Fibroblast of pulmonary artery (primary cell): ENCODE data around the gene RAB1A.
"Not testable (repeated sequence)": the region's sequence is repeated elsewhere in the genome, so short reads cannot be mapped to it uniquely, and the experiment has no call there.

ENCODE experiments used
- DNase-seq: peaks from one replicate; pipeline ENCODE4 v3.0.0-alpha.2; 2010; ENCODE audit warnings: low read depth
- H3K4me3 ChIP-seq: replicated peaks from 2 replicates; pipeline ENCODE4 v1.5.1; 2011; ENCODE audit warnings: low read depth, mild to moderate bottlenecking, control low read depth, low read length, moderate library complexity
- TF ChIP-seq, protein P1 (sequence below): IDR thresholded peaks from 2 replicates; pipeline ENCODE4 v1.5.1; 2011; ENCODE audit warnings: mild to moderate bottlenecking, control low read depth, low read length, inconsistent platforms; ENCODE audit errors: missing control alignments

The RAB1A gene

DNA sequence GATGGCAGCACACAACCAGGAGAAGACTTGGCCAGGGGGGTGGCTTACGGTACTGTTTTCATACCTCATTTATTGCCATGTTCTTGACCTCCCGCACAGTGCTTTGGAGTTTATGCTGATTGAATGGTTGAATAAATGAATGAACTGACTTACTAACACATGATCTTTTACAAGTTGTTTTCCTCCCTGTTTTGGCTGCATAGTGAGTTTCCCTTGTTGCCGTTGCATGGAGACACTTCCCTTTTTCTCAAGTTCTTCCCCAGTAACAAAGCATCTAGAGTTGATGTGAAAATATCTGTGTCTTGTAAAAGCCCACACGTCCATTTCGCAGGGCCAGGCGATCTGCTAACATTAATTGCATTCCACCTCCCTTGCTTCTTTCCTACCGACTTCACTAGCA lies 35.7 kb upstream of the RAB1A start:
- TF ChIP-seq, protein P1, sequence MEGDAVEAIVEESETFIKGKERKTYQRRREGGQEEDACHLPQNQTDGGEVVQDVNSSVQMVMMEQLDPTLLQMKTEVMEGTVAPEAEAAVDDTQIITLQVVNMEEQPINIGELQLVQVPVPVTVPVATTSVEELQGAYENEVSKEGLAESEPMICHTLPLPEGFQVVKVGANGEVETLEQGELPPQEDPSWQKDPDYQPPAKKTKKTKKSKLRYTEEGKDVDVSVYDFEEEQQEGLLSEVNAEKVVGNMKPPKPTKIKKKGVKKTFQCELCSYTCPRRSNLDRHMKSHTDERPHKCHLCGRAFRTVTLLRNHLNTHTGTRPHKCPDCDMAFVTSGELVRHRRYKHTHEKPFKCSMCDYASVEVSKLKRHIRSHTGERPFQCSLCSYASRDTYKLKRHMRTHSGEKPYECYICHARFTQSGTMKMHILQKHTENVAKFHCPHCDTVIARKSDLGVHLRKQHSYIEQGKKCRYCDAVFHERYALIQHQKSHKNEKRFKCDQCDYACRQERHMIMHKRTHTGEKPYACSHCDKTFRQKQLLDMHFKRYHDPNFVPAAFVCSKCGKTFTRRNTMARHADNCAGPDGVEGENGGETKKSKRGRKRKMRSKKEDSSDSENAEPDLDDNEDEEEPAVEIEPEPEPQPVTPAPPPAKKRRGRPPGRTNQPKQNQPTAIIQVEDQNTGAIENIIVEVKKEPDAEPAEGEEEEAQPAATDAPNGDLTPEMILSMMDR, result no peak
- no peak overlapping the region for H3K4me3 ChIP-seq
- no peak for DNase-seq

- TF ChIP-seq, protein P1, result no peak
- no peak for DNase-seq
- no peak overlapping the region for H3K4me3 ChIP-seq
Measured at GRCh38 chr2:65164426-65164891, 34.6 kb upstream of the RAB1A start.

GRCh38 chr2:65161551-65162100 lies 31.7 kb upstream of the RAB1A start:
- no peak overlapping the region for H3K4me3 ChIP-seq
- TF ChIP-seq, protein P1, result no peak
- no peak for DNase-seq

GRCh38 chr2:65159906-65160305 lies 30.0 kb upstream of the RAB1A start:
- TF ChIP-seq, protein P1, result no peak
- no peak overlapping the region for H3K4me3 ChIP-seq
- no peak for DNase-seq

- TF ChIP-seq, protein P1, result no peak
- no peak overlapping the region for H3K4me3 ChIP-seq
- no peak for DNase-seq
Measured at GRCh38 chr2:65159261-65159660, 29.4 kb upstream of the RAB1A start.

GRCh38 chr2:65158557-65158956 lies 28.7 kb upstream of the RAB1A start:
- no peak for DNase-seq
- TF ChIP-seq, protein P1, result no peak
- no peak overlapping the region for H3K4me3 ChIP-seq

- DNase-seq, result not testable (repeated sequence)
Measured at GRCh38 chr2:65157856-65158255, 27.9 kb upstream of the RAB1A start.

DNA sequence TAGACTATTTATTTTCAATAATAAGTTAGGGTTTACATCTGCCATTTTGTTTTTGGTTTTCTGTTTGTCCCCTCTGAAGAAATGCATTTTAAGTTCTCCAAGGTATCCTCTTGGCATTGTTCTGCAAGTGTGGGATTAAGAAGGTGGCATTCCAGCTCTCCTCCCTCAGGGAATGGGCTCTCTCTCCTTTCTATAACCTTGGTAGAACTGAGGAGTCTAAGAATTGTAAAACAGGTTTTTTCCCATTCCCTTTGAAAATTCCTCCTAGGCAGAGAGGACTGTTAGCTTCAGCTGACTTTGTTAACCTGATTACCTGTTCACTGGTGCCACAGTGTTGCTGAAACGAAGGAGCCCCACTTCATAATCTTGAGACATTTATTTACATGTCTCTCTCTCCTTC lies 26.1 kb upstream of the RAB1A start:
- DNase-seq, result no peak
- TF ChIP-seq, protein P1, result no peak
- H3K4me3 ChIP-seq, result no peak overlapping the region

More at GRCh38 chr2:65157856-65158255, 27.9 kb upstream of the RAB1A start:
- H3K4me3 ChIP-seq, result not testable (repeated sequence)
